CD14-positive monocyte (primary cell): ENCODE data around the gene OR6X1. TPM values are rescaled to one million over a fixed set of nuclear protein-coding genes. Genes with fewer than 3 reads are reported as not detected.

Source experiments
- DNase-seq, 3 donors: peaks; one replicate each; pipeline ENCODE4 v3.0.0-alpha.2; 2011 to 2022
- H2AFZ ChIP-seq: 2 replicates; pipeline ENCODE4 v1.6.0; 2012; ENCODE audit warnings: mild to moderate bottlenecking, low read depth, low read length, inconsistent platforms; ENCODE audit not compliant: insufficient read depth, poor library complexity, severe bottlenecking
- H3K27ac ChIP-seq, 2 donors: 1 replicate in 1 of 2; 2 replicates in 1 of 2; pipeline ENCODE4 v1.5.1; 2012 to 2013; ENCODE audit warnings: low read length in 2 of 2, control low read depth in 1 of 2, inconsistent platforms in 1 of 2, low read depth in 1 of 2, mild to moderate bottlenecking in 1 of 2
- H3K27me3 ChIP-seq, 2 donors: one replicate each; pipeline versions ENCODE4 v1.6.0 to v1.6.1; 2011 to 2013; ENCODE audit warnings: low read length in 2 of 2; ENCODE audit not compliant: control insufficient read depth in 2 of 2, insufficient read depth in 2 of 2
- H3K36me3 ChIP-seq, 2 donors: replicated peaks in 1 of 2; 1 replicate in 1 of 2; 2 replicates in 1 of 2; pipeline versions ENCODE4 v1.5.1 to v1.6.1; 2012 to 2013; ENCODE audit warnings: low read length in 2 of 2, control low read depth in 1 of 2, inconsistent platforms in 1 of 2, mild to moderate bottlenecking in 1 of 2; ENCODE audit not compliant: insufficient read depth in 2 of 2, control insufficient read depth in 1 of 2
- H3K4me1 ChIP-seq, 2 donors: 1 replicate in 1 of 2; 2 replicates in 1 of 2; pipeline versions ENCODE4 v1.5.1 to v1.6.1; 2012 to 2013; ENCODE audit warnings: low read length in 2 of 2, control low read depth in 1 of 2, inconsistent platforms in 1 of 2, mild to moderate bottlenecking in 1 of 2, moderate library complexity in 1 of 2; ENCODE audit not compliant: insufficient read depth in 2 of 2, control insufficient read depth in 1 of 2
- H3K4me2 ChIP-seq: replicated peaks from 2 replicates; pipeline ENCODE3; 2012; ENCODE audit warnings: low read length, moderate library complexity, mild to moderate bottlenecking; ENCODE audit not compliant: poor library complexity, severe bottlenecking; ENCODE audit errors: extremely low read depth
- H3K4me3 ChIP-seq, 3 experiments: fragments of 200-600 bp in 1 of 3; sonication (generic) in 1 of 3; replicated peaks in 1 of 3; 1 replicate in 2 of 3; 2 replicates in 1 of 3; pipeline ENCODE4 v1.5.1; 2011 to 2013; ENCODE audit warnings: low read length in 3 of 3, mild to moderate bottlenecking in 3 of 3, control low read depth in 2 of 3, low read depth in 2 of 3, inconsistent platforms in 1 of 3, moderate library complexity in 1 of 3
- H3K79me2 ChIP-seq: 2 replicates; pipeline ENCODE4 v1.6.0; 2012; ENCODE audit warnings: mild to moderate bottlenecking, control low read depth, inconsistent platforms, low read length, moderate library complexity; ENCODE audit not compliant: insufficient read depth
- H3K9ac ChIP-seq: 2 replicates; pipeline ENCODE4 v1.6.0; 2017; ENCODE audit warnings: low read length, mild to moderate bottlenecking; ENCODE audit not compliant: insufficient read depth, poor library complexity, severe bottlenecking
- H3K9me3 ChIP-seq, 2 donors: replicated peaks in 1 of 2; 1 replicate in 1 of 2; 2 replicates in 1 of 2; pipeline versions ENCODE4 v1.5.1 to v1.6.1; 2012 to 2013; ENCODE audit warnings: low read length in 2 of 2, control low read depth in 1 of 2; ENCODE audit not compliant: control insufficient read depth in 1 of 2, insufficient read depth in 1 of 2
- H4K20me1 ChIP-seq: 2 replicates; pipeline ENCODE4 v1.6.0; 2012; ENCODE audit warnings: mild to moderate bottlenecking, low read length, control low read depth, moderate library complexity; ENCODE audit not compliant: insufficient read depth
- H3K27ac Mint-ChIP-seq, 7 donors: one replicate each; pipeline ENCODE4 v1.8.0; 2020; ENCODE audit warnings: mild to moderate bottlenecking in 7 of 7, mixed read lengths in 7 of 7, moderate library complexity in 6 of 7, inconsistent platforms in 2 of 7
- H3K27me3 Mint-ChIP-seq, 3 donors: one replicate each; pipeline ENCODE4 v1.8.0; 2021 to 2022; ENCODE audit warnings: low read depth in 3 of 3, mild to moderate bottlenecking in 3 of 3, mixed read lengths in 3 of 3, moderate library complexity in 3 of 3, inconsistent platforms in 1 of 3
- H3K36me3 Mint-ChIP-seq, 2 donors: one replicate each; pipeline ENCODE4 v1.8.0; 2020; ENCODE audit warnings: mixed read lengths in 2 of 2, inconsistent platforms in 1 of 2, mild to moderate bottlenecking in 1 of 2
- H3K4me1 Mint-ChIP-seq: one replicate; pipeline ENCODE4 v1.8.0; 2020; ENCODE audit warnings: mild to moderate bottlenecking, mixed read lengths
- H3K4me3 Mint-ChIP-seq, 2 donors: one replicate each; pipeline ENCODE4 v1.8.0; 2020; ENCODE audit warnings: mild to moderate bottlenecking in 2 of 2, mixed read lengths in 2 of 2, moderate library complexity in 1 of 2
- H3K9me3 Mint-ChIP-seq, 7 donors: one replicate each; pipeline ENCODE4 v1.8.0; 2020 to 2022; ENCODE audit warnings: mixed read lengths in 7 of 7, mild to moderate bottlenecking in 6 of 7, moderate library complexity in 6 of 7, inconsistent platforms in 2 of 7
- CTCF ChIP-seq: fragments of 200-600 bp; IDR thresholded peaks from one replicate; pipeline ENCODE4 v1.8.0; 2022; ENCODE audit warnings: antibody characterized with exemption, mild to moderate bottlenecking
- WGBS: methylation state at CpG from one replicate; pipeline ENCODE4 v1.1.5; 2013; ENCODE audit warnings: missing lambda C conversion rate; ENCODE audit not compliant: insufficient coverage; 5-methylcytosine and 5-hydroxymethylcytosine counted together
- intact Hi-C, 2 donors: fragments of 100-400 bp; cut with micrococcal nuclease; formaldehyde crosslinking; loops; one replicate each; pipeline versions ENCODE4 v1.15.0 to v1.15.1; 2023
- polyA plus RNA-seq, 3 donors: library from polyadenylated mRNA; depleted of rRNA in 1 of 3; unstranded in 2 of 3; stranded (reverse) in 1 of 3; fragments of 300-500 nt in 2 of 3; fragments of >200 nt in 1 of 3; fragmentation: Illumina TruSeq in 2 of 3; gene quantifications; 1 replicate in 2 of 3; 2 replicates in 1 of 3; pipeline ENCODE4 v1.2.3, GENCODE V29; 2012 to 2021

OR6X1 gene
- polyA plus RNA-seq, 3 donors: not detected

- H3K79me2 ChIP-seq: no peaks in the 10 kb centered on the region
- no peak for DNase-seq
- Mint-ChIP-seq H3K27ac (no peak overlapping the region), H3K4me3 (no peak overlapping the region), H3K9me3 (peaks cover 0 to 6% (median 2%) of the 10 kb centered on the region in 7 donors), H3K27me3 (peaks cover 0 to 1% (median 1%) of the 10 kb centered on the region in 3 donors), H3K36me3 (no peaks in the 10 kb centered on the region), H3K4me1 (no peaks in the 10 kb centered on the region)
- no peak overlapping the region for H2AFZ ChIP-seq
- TF ChIP-seq CTCF: no peak
- no peaks in the 10 kb centered on the region for H3K36me3 ChIP-seq
- H3K4me1 ChIP-seq: no peaks in the 10 kb centered on the region
- H3K27me3 ChIP-seq: no peaks in the 10 kb centered on the region
- H4K20me1 ChIP-seq: no peaks in the 10 kb centered on the region
- H3K4me3 ChIP-seq: no peak overlapping the region
- no peak overlapping the region for H3K9ac ChIP-seq
- no peaks in the 10 kb centered on the region for H3K9me3 ChIP-seq
- H3K27ac ChIP-seq: no peak overlapping the region
- intact Hi-C loops: no loop called here
- H3K4me2 ChIP-seq: no peak overlapping the region
- WGBS: 37% methylated on average over 7 of the region's 10 CpGs
Measured at GRCh38 chr11:123797541-123797940, 43.2 kb upstream of the OR6X1 start.

- no peak overlapping the region for H3K9ac ChIP-seq
- WGBS: 85% methylated on average over 2 of the region's 4 CpGs
- no peak overlapping the region for H3K4me3 ChIP-seq
- TF ChIP-seq CTCF: no peak
- peaks cover 0 to 6% (median 2%) of the 10 kb centered on the region in 7 donors for H3K9me3 Mint-ChIP-seq
- H3K27me3 Mint-ChIP-seq: peaks cover 0 to 1% (median 1%) of the 10 kb centered on the region in 3 donors
- no peaks in the 10 kb centered on the region for H3K9me3 ChIP-seq
- no peak overlapping the region for H3K4me3 Mint-ChIP-seq
- H3K36me3 ChIP-seq: no peaks in the 10 kb centered on the region
- H3K27me3 ChIP-seq: no peaks in the 10 kb centered on the region
- H3K4me2 ChIP-seq: no peak overlapping the region
- intact Hi-C loops: no loop called here
- DNase-seq: no peak
- H3K4me1 ChIP-seq: no peaks in the 10 kb centered on the region
- no peak overlapping the region for H2AFZ ChIP-seq
- H3K27ac Mint-ChIP-seq: no peak overlapping the region
- no peaks in the 10 kb centered on the region for H4K20me1 ChIP-seq
- H3K36me3 Mint-ChIP-seq: no peaks in the 10 kb centered on the region
- no peak overlapping the region for H3K27ac ChIP-seq
- no peaks in the 10 kb centered on the region for H3K4me1 Mint-ChIP-seq
- no peaks in the 10 kb centered on the region for H3K79me2 ChIP-seq
Measured at GRCh38 chr11:123797114-123797513, 42.8 kb upstream of the OR6X1 start.
